PC-3 (cell line): ENCODE data around the gene NBPF3.

Source experiments
- CTCF ChIP-seq: fragments of 300-600 bp; sonication (generic); conservative IDR thresholded peaks from 2 replicates; pipeline ENCODE4 v1.5.1; 2017; ENCODE audit warnings: antibody characterized with exemption, low read depth, mild to moderate bottlenecking, low read length
- EZH2 ChIP-seq: fragments of 300-600 bp; sonication (generic); IDR thresholded peaks from one replicate; pipeline ENCODE4 v1.6.1; 2017; ENCODE audit warnings: antibody characterized with exemption, mild to moderate bottlenecking, low read length; ENCODE audit not compliant: unreplicated experiment

- TF ChIP-seq EZH2 (no peak), CTCF (no peak)
Measured at GRCh38 chr1:21491488-21492355, 51.8 kb downstream of the NBPF3 start.
